Measurements from ENCODE around the gene CUTA. TPM values are rescaled to one million over a fixed set of nuclear protein-coding genes. Genes with fewer than 3 reads are reported as not detected.

CUTA gene
- total RNA-seq, 8 experiments from 2014 or later, result 196 to 327 (median 271) TPM

DNA sequence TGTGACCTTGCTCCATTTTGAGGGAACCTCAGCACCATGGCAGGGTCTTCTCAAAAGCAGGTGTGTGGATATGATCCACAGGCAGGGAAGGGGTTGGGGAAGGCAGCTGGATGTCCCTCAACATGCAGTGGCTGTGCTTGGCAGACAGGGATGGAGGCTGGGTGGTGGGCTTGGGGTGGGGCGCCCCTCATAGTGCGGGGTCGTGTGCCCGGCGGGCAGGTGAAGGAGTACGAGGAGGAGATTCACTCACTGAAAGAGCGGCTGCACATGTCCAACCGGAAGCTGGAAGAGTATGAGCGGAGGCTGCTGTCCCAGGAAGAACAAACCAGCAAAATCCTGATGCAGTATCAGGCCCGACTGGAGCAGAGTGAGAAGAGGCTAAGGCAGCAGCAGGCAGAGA lies 28.4 kb upstream of the CUTA start:
- H3K4me1 ChIP-seq (replicated peaks in 1 of 2), result no peaks in the 10 kb centered on the region
- in situ Hi-C loops (cut with MboI; ENCODE audit: low pct_unique_long_range_greater_than_20kb in 2 of 9, low sequenced_read_pairs in 9 of 9, unreplicated experiment in 9 of 9), result no loop called here
- WGBS, 10 experiments, result 80 to 100% (median 94%) methylated on average over 1 to 5 of the region's 10 CpGs; no CpG with 5 or more reads in 5 of the 10 experiments
- H3K27ac ChIP-seq, result no peak overlapping the region
- no peak for ATAC-seq (replicated peaks in 6 of 8)
- no peak overlapping the region for H3K4me3 ChIP-seq

DNA sequence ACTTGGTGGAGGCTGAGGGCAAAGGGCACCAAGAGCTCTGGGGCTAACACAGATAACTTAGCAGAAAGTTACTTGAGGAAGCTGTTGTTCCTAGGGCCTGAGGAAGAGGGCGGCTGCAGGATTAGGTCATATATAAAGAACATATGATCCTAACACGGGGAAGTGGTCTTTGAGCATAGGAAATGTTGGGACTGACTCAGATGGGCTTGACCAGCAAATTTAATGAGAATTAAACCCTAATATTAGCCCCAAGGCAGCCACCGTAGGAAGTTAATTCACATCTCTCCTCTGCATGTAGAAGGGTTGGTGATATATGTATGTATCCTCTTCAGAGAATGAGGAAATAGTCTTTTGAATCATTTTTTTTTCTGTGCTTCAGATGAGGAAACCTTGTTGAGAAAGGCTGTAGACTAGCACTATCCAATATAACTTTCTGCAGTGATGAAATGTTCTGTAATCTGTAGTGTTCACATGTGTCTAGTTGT lies 27.3 kb upstream of the CUTA start:
- ATAC-seq (replicated peaks in 6 of 8), result no peak
- 41 to 100% (median 90%) methylated on average over 1 to 3 of the region's 3 CpGs; no CpG with 5 or more reads in 2 of the 10 experiments for WGBS, 10 experiments
- in situ Hi-C loops (cut with MboI; ENCODE audit: low pct_unique_long_range_greater_than_20kb in 2 of 9, low sequenced_read_pairs in 9 of 9, unreplicated experiment in 9 of 9), result no loop called here
- no peak overlapping the region for H3K27ac ChIP-seq
- no peak overlapping the region for H3K4me3 ChIP-seq
- H3K4me1 ChIP-seq (replicated peaks in 1 of 2), result no peaks in the 10 kb centered on the region

DNA sequence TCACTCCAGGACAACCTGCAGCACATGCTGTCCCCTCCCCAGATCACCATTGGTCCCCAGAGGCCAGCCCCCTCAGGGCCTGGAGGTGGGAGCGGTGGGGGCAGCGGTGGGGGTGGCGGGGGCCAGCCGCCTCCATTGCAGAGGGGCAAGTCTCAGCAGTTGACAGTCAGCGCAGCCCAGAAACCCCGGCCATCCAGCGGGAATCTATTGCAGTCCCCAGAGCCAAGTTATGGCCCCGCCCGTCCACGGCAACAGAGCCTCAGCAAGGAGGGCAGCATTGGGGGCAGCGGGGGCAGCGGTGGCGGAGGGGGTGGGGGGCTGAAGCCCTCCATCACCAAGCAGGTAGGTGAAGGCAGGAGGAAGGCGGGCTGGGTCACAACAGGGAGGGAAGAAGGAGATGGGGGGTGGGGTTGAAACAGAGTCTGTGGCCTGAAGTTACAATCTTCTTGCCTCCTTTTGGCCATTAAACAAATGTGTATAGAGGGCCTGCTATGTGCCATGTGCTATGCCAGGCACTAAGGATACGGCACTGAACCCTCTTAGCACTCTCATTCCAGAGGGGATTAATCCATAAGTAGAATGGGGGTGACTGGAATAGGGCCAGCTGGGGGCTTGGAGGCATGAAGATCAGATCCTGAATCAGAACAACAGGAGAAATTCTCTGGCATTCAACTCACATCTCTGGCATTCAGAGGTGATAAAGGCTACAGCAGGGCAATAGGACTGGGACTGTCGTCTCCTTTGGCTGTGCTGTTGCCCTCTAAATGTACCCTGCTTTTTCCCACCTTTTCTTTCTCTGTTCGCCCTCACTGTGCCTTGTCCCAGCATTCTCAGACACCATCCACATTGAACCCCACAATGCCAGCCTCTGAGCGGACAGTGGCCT lies 26.0 kb upstream of the CUTA start:
- no peaks in the 10 kb centered on the region for H3K4me1 ChIP-seq (replicated peaks in 1 of 2)
- in situ Hi-C loops (cut with MboI; ENCODE audit: low pct_unique_long_range_greater_than_20kb in 2 of 9, low sequenced_read_pairs in 9 of 9, unreplicated experiment in 9 of 9), result no loop called here
- ATAC-seq (replicated peaks in 6 of 8), result peak in 3 of 8 experiments; percentile 2 to 13 (median 10)
- 80 to 100% (median 100%) methylated on average over 1 to 2 of the region's 18 CpGs; no CpG with 5 or more reads in 5 of the 10 experiments for WGBS, 10 experiments
- H3K27ac ChIP-seq, result no peak overlapping the region
- H3K4me3 ChIP-seq, result no peak overlapping the region

DNA sequence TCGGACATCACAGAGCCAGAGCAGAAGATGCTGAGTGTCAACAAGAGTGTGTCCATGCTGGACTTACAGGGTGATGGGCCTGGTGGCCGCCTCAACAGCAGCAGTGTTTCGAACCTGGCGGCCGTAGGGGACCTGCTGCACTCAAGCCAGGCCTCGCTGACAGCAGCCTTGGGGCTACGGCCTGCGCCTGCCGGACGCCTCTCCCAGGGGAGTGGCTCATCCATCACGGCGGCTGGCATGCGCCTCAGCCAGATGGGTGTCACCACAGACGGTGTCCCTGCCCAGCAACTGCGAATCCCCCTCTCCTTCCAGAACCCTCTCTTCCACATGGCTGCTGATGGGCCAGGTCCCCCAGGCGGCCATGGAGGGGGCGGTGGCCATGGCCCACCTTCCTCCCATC lies 25.1 kb upstream of the CUTA start:
- 80 to 100% methylated on average over 1 to 2 of the region's 17 CpGs; no CpG with 5 or more reads in 8 of the 10 experiments for WGBS, 10 experiments
- in situ Hi-C loops (cut with MboI; ENCODE audit: low pct_unique_long_range_greater_than_20kb in 2 of 9, low sequenced_read_pairs in 9 of 9, unreplicated experiment in 9 of 9), result no loop called here
- peak in 4 of 8 experiments; percentile 21 to 41 (median 30) for ATAC-seq (replicated peaks in 6 of 8)
- H3K4me1 ChIP-seq (replicated peaks in 1 of 2), result no peaks in the 10 kb centered on the region
- H3K4me3 ChIP-seq, result no peak overlapping the region
- H3K27ac ChIP-seq, result no peak overlapping the region

DNA sequence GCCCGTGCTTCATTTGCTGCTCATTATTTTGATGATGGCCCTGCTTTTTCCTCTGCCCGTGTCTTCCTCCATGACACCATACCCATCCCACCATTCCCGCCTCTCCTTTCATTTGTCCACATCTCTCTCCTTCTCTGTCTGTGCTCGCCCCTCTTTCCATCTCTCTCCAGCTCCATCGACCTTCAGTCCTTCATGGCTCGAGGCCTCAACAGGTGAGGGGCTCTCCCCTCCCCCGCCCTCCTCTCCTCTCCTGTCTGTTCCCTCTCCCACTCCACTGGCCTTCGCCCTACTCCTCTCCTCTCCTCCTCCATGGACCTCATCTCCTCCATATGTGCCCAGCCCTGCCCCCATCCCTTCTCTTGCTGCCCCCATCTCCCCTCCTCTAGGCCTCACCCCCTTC lies 24.4 kb upstream of the CUTA start:
- H3K27ac ChIP-seq, result no peak overlapping the region
- 93 to 100% (median 100%) methylated on average over 1 to 5 of the region's 8 CpGs; no CpG with 5 or more reads in 4 of the 10 experiments for WGBS, 10 experiments
- ATAC-seq (replicated peaks in 6 of 8), result peak in 1 of 8 experiments; percentile 13
- no peak overlapping the region for H3K4me3 ChIP-seq
- in situ Hi-C loops (cut with MboI; ENCODE audit: low pct_unique_long_range_greater_than_20kb in 2 of 9, low sequenced_read_pairs in 9 of 9, unreplicated experiment in 9 of 9), result no loop called here
- no peaks in the 10 kb centered on the region for H3K4me1 ChIP-seq (replicated peaks in 1 of 2)

DNA sequence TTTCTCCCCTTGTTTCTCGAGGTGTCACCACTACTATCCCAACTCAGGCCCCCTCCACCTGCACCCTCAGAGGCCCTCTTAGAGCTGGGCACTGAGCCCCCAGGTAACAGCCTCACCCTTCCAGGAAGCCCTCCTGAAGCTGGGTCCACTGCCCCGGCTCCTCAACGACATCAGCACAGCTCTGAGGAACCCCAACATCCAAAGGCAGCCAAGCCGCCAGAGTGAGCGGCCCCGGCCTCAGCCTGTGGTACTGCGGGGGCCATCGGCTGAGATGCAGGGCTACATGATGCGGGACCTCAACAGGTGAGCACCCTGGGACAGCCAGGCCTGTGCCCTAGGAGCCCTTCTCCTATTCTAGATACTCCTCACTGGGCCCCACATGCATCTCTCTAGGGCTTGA lies 23.6 kb upstream of the CUTA start:
- 80 to 100% (median 100%) methylated on average over 1 to 4 of the region's 9 CpGs; no CpG with 5 or more reads in 7 of the 10 experiments for WGBS, 10 experiments
- Histone ChIP-seq H3K27ac (no peak overlapping the region), H3K4me3 (no peak overlapping the region), H3K4me1 (replicated peaks in 1 of 2) (no peaks in the 10 kb centered on the region)
- in situ Hi-C loops (cut with MboI; ENCODE audit: low pct_unique_long_range_greater_than_20kb in 2 of 9, low sequenced_read_pairs in 9 of 9, unreplicated experiment in 9 of 9), result no loop called here
- ATAC-seq (replicated peaks in 6 of 8), result peak in 1 of 8 experiments; percentile 11

DNA sequence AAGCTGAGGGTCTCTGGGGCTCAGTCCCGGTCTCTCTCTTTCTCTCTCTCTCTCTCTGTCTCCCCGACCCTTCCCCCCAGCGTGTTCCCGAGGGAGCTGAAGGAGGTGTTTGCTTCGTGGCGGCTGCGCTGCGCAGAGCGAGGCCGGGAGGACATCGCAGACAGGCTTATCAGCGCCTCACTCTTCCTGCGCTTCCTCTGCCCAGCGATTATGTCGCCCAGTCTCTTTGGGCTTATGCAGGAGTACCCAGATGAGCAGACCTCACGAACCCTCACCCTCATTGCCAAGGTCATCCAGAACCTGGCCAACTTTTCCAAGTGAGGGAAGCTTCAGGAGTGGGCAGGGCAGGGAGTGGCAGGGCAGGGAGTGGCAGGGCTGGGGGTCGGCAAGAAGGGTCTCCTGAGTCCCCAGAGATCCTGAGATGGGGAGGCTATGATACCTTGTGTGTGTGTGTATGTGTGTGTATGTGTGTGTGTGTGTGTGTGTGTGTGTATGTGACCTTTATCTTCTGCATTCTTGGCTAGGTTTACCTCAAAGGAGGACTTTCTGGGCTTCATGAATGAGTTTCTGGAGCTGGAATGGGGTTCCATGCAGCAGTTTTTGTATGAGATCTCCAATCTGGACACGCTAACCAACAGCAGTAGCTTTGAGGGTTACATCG lies 22.9 kb upstream of the CUTA start:
- no peak overlapping the region for H3K4me3 ChIP-seq
- WGBS, 10 experiments, result 92 to 95% (median 93%) methylated on average over 4 to 15 of the region's 19 CpGs; no CpG with 5 or more reads in 7 of the 10 experiments
- no peak for ATAC-seq (replicated peaks in 6 of 8)
- H3K27ac ChIP-seq, result no peak overlapping the region
- in situ Hi-C loops (cut with MboI; ENCODE audit: low pct_unique_long_range_greater_than_20kb in 2 of 9, low sequenced_read_pairs in 9 of 9, unreplicated experiment in 9 of 9), result no loop called here
- H3K4me1 ChIP-seq (replicated peaks in 1 of 2), result no peaks in the 10 kb centered on the region

DNA sequence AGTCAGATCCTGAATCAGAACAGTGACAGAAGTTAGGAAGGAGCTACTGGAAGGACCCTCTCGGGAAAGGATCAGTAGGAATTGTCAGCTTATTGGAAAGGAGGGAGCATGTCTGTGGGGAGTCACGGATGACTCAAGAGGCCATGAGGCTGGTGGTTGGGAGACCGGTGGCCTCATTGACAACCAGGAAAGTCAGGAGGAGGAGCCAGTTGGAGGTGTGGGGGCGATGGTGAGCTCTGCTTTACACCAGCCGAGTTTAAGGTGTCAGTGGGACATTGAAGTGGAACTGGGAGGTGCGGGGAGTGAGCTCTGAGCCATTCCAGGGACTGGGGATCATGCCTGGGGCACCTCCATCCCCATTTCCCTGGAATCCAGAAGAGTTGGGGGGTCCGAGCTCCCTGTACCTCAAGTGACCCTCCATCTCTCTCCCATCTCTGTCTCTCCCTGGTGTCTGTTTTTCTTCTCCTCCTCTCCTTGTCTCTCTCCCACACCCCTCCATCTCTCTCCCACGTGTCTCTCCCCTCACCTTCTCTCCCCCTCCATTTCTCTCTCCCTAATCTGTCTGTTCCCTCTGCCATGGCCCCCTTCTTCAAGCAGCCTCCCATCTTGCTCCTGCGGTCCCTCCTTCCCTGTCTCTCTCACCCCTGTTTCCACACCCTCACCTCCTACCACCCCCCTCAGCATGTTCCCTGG lies 22.2 kb upstream of the CUTA start:
- in situ Hi-C loops (cut with MboI; ENCODE audit: low pct_unique_long_range_greater_than_20kb in 2 of 9, low sequenced_read_pairs in 9 of 9, unreplicated experiment in 9 of 9), result no loop called here
- ATAC-seq (replicated peaks in 6 of 8), result no peak
- WGBS, 10 experiments, result 37 to 86% (median 78%) methylated on average over 2 to 7 of the region's 9 CpGs; no CpG with 5 or more reads in 1 of the 10 experiments
- Histone ChIP-seq H3K4me3 (no peak overlapping the region), H3K4me1 (replicated peaks in 1 of 2) (no peaks in the 10 kb centered on the region), H3K27ac (no peak overlapping the region)

DNA sequence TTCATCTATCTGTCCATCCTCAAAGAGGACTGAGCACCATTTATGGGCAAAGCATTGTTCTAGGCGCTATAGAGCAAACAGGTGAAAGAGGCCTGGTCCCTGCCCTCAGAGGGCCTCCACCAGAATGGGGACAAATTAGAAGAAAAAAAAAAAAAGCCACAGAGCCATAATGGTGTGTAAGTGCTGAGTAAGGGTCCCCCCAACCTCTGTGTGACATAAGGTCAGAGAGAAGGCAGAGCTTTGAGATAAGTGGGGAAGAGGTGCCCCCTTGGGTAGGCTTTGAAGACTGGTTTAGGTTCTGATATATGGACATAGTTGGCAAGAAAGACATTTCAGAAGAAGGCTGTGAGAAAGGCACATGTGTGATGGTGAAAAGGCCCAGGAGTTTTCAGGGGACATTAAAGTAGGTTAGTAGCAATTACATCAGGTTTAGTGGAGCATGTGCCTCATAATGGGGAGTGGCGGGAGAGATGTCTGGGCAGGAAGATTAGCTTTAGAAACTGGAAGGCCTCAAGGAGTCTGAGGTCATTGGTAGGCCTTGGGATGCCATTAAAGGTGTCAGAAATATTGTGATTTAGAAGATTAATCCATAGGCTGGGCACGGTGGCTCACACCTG lies 21.2 kb upstream of the CUTA start:
- Histone ChIP-seq H3K4me1 (replicated peaks in 1 of 2) (peaks cover 2 to 4% of the 10 kb centered on the region in 2 donors), H3K4me3 (no peak overlapping the region), H3K27ac (no peak overlapping the region)
- no peak for ATAC-seq (replicated peaks in 6 of 8)
- in situ Hi-C loops (cut with MboI; ENCODE audit: low pct_unique_long_range_greater_than_20kb in 2 of 9, low sequenced_read_pairs in 9 of 9, unreplicated experiment in 9 of 9), result no loop called here
- WGBS, 10 experiments, result 80 to 100% (median 95%) methylated on average over 1 to 3 of the region's 3 CpGs; no CpG with 5 or more reads in 5 of the 10 experiments

DNA sequence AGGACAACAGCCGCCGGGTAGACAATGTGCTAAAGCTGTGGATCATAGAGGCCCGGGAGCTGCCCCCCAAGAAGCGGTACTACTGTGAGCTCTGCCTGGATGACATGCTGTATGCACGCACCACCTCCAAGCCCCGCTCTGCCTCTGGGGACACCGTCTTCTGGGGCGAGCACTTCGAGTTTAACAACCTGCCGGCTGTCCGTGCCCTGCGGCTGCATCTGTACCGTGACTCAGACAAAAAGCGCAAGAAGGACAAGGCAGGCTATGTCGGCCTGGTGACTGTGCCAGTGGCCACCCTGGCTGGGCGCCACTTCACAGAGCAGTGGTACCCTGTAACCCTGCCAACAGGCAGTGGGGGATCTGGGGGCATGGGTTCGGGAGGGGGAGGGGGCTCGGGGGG lies 19.8 kb upstream of the CUTA start:
- Histone ChIP-seq H3K4me1 (replicated peaks in 1 of 2) (peaks cover 16 to 19% of the 10 kb centered on the region in 2 donors), H3K4me3 (no peak overlapping the region), H3K27ac (no peak overlapping the region)
- in situ Hi-C loops (cut with MboI; ENCODE audit: low pct_unique_long_range_greater_than_20kb in 2 of 9, low sequenced_read_pairs in 9 of 9, unreplicated experiment in 9 of 9), result no loop called here
- 98 to 100% methylated on average over 6 to 9 of the region's 18 CpGs; no CpG with 5 or more reads in 8 of the 10 experiments for WGBS, 10 experiments
- ATAC-seq (replicated peaks in 6 of 8), result no peak

DNA sequence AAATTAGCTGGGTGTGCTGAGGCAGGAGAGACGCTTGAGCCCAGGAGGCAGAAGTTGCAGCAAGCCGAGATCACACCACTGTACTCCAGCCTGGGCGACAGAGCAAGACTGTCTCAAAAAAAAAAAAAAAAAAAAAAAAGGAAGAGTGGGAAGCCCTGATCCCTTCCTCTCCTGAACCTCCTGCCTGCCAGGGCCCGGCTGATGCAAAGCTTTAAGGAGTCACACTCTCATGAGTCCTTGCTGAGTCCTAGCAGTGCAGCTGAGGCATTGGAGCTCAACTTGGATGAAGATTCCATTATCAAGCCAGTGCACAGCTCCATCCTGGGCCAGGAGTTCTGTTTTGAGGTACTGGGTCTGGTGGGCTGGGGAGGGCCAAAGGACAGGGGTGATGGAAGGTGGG lies 17.1 kb upstream of the CUTA start:
- 83 to 100% (median 97%) methylated on average over 1 to 3 of the region's 4 CpGs; no CpG with 5 or more reads in 6 of the 10 experiments for WGBS, 10 experiments
- in situ Hi-C loops (cut with MboI; ENCODE audit: low pct_unique_long_range_greater_than_20kb in 2 of 9, low sequenced_read_pairs in 9 of 9, unreplicated experiment in 9 of 9), result no loop called here
- ATAC-seq (replicated peaks in 6 of 8), result no peak

DNA sequence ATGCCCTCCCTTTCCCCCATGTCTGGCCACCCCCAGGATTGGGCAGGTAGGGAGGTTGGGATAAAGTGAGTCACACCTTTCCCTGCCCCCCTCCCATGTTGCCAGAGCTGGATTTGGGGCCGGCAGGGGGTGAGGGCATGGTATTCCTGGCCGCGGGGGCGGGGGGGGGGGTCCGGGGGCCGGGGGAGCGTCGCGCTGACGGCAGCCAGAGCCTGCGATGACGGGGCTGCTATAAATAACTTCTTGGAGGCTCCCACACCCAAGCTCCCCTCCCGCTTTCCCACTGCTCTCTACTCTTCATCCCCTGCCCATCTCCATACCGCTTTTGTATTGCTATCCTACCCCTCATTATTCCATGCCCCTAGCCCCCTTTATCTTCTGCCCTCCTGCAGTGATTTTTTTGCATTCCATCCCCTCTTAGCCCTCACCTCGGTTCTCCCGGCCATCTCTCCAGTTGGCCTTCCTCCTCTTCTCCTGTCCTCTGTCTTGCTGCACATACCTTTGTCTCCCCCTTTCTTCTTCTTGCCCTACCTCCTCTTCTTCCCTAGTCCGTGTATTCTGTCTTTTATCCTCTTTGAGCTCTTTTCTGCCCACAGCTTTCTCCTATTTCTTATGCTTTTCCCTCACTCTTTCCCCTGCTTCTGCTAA lies 15.8 kb upstream of the CUTA start:
- peaks cover 49 to 57% of the 10 kb centered on the region in 2 donors for H3K4me1 ChIP-seq (replicated peaks in 1 of 2)
- WGBS, 10 experiments, result 0 to 75% (median 37%) methylated on average over 1 to 3 of the region's 17 CpGs; no CpG with 5 or more reads in 1 of the 10 experiments
- H3K27ac ChIP-seq, result peak overlapping the region; percentile 24 to 56
- peak in 6 of 8 experiments; percentile 47 to 56 (median 53) for ATAC-seq (replicated peaks in 6 of 8)
- in situ Hi-C loops (cut with MboI; ENCODE audit: low pct_unique_long_range_greater_than_20kb in 2 of 9, low sequenced_read_pairs in 9 of 9, unreplicated experiment in 9 of 9), result no loop called here
- H3K4me3 ChIP-seq, result peak overlapping the region in 4 of 5 donors; percentile 3 to 16 (median 11)

More for the DNA sequence above, 17.1 kb upstream of the CUTA start:
- Histone ChIP-seq H3K4me3 (no peak overlapping the region), H3K4me1 (replicated peaks in 1 of 2) (peaks cover 38 to 44% of the 10 kb centered on the region in 2 donors), H3K27ac (no peak overlapping the region)
